NK-92 (cell line): ENCODE results near the gene FOLR2.
"Not testable (repeated sequence)": the region's sequence is repeated elsewhere in the genome, so short reads cannot be mapped to it uniquely, and the experiment has no call there.

Experiments
- DNase-seq: peaks from one replicate; lab custom pipeline; 2025; ENCODE audit not compliant: unreplicated experiment; lab: John Stamatoyannopoulos, UW

Gene FOLR2

GRCh38 chr11:72204886-72205285 is 11.7 kb upstream of the FOLR2 start:
- no peak for DNase-seq

GRCh38 chr11:72206794-72207193 is 9.8 kb upstream of the FOLR2 start:
- not testable (repeated sequence) for DNase-seq

GRCh38 chr11:72208281-72208680 is 8.3 kb upstream of the FOLR2 start:
- no peak for DNase-seq

- DNase-seq: no peak
Observed at GRCh38 chr11:72209101-72209500, 7.5 kb upstream of the FOLR2 start.

- DNase-seq: no peak
Observed at GRCh38 chr11:72217841-72218240, 1.2 kb downstream of the FOLR2 start.

GRCh38 chr11:72218251-72218745 is 1.7 kb downstream of the FOLR2 start:
- no peak for DNase-seq

GRCh38 chr11:72220696-72221363 is 4.2 kb downstream of the FOLR2 start:
- no peak for DNase-seq

- DNase-seq: no peak
Observed at GRCh38 chr11:72221386-72222075, 4.9 kb downstream of the FOLR2 start.

GRCh38 chr11:72222106-72222891 is 5.7 kb downstream of the FOLR2 start:
- no peak for DNase-seq

- no peak for DNase-seq
Observed at GRCh38 chr11:72222907-72223614, 6.5 kb downstream of the FOLR2 start.

- DNase-seq: no peak
Observed at GRCh38 chr11:72223615-72224563, 7.3 kb downstream of the FOLR2 start.

- no peak for DNase-seq
Observed at GRCh38 chr11:72224564-72225410, 8.2 kb downstream of the FOLR2 start, which contains the start of gene INPPL1. INPPL1 (plus strand) TSS chr11:72224767; CDS start chr11:72224985, 218 bp downstream.

- no peak for DNase-seq
Observed at GRCh38 chr11:72225411-72225951, 8.9 kb downstream of the FOLR2 start.

- DNase-seq: no peak
Observed at GRCh38 chr11:72226701-72227100, 10.1 kb downstream of the FOLR2 start.

GRCh38 chr11:72227316-72228228 is 11.0 kb downstream of the FOLR2 start:
- DNase-seq: no peak

- DNase-seq: no peak
Observed at GRCh38 chr11:72228229-72228843, 11.7 kb downstream of the FOLR2 start.

- no peak for DNase-seq
Observed at GRCh38 chr11:72228844-72229231, 12.2 kb downstream of the FOLR2 start.
